Measurements from ENCODE around the gene TMBIM6. TPM values are rescaled to one million over a fixed set of nuclear protein-coding genes. Genes with fewer than 3 reads are reported as not detected.

Gene TMBIM6
- total and polyA plus RNA-seq, 8 donors, result 79.6 to 606 (median 221) TPM

DNA sequence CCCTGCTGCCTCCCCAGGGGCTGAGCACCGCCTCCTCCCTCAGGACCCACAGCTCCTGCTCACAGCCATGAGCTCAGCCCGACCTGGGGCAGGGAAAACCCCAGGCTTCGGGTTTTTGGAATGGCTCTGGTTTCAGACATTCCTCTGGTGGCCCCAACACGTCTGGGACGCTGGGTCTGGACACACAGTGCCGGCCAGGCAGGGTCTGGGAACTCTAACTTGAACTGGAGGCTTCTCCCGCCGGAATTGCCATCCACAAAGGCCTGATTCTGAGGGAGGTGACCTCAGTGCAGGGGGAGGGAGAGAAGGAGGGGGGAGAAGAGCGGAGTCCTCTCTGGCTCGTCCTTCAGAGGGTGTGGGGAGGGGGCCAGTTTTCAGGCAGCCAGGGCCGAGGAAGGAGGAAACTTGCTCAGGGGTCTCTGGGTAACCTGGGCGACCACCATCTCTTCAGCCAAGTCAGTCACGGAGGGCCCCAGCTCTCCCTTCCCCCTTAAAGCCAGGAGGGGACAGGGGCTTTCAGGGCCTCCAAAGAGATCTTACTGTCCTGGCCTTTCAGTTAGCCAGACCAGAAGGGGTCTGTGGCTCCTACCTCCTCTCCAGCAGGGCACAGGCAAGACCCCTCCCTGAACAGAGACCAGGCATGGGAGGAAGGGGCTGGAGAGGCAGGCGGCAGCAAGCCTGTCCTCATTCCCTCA lies 67.5 kb downstream of the TMBIM6 start:
- no peaks in the 10 kb centered on the region for H3K27me3 ChIP-seq
- H3K36me3 ChIP-seq, result peaks cover 10 to 31% (median 27%) of the 10 kb centered on the region in 4 donors
- TF ChIP-seq EP300 (IDR thresholded peaks at IDR 0.05) (no peak), POLR2A (IDR thresholded peaks at IDR 0.05) (no peak), POLR2AphosphoS5 (IDR thresholded peaks at IDR 0.05) (no peak)
- TF ChIP-seq, protein P1, sequence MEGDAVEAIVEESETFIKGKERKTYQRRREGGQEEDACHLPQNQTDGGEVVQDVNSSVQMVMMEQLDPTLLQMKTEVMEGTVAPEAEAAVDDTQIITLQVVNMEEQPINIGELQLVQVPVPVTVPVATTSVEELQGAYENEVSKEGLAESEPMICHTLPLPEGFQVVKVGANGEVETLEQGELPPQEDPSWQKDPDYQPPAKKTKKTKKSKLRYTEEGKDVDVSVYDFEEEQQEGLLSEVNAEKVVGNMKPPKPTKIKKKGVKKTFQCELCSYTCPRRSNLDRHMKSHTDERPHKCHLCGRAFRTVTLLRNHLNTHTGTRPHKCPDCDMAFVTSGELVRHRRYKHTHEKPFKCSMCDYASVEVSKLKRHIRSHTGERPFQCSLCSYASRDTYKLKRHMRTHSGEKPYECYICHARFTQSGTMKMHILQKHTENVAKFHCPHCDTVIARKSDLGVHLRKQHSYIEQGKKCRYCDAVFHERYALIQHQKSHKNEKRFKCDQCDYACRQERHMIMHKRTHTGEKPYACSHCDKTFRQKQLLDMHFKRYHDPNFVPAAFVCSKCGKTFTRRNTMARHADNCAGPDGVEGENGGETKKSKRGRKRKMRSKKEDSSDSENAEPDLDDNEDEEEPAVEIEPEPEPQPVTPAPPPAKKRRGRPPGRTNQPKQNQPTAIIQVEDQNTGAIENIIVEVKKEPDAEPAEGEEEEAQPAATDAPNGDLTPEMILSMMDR (IDR thresholded peaks at IDR 0.05), result no peak
- 60 to 80% (median 73%) methylated on average over 11 to 14 of the region's 14 CpGs for WGBS, 5 donors
- no peaks in the 10 kb centered on the region for H3K9me3 ChIP-seq
- peaks cover 8 to 35% (median 21%) of the 10 kb centered on the region in 4 donors for H3K4me1 ChIP-seq
- intact Hi-C loops (cut with DNase I; ENCODE audit: low total_unique reads), result no loop called here
- H3K4me3 ChIP-seq, result no peak overlapping the region
- H3K27ac ChIP-seq, result peak overlapping the region; percentile 43 to 81 (median 63)
- peak in 1 of 2 donors; percentile 70 for DNase-seq

DNA sequence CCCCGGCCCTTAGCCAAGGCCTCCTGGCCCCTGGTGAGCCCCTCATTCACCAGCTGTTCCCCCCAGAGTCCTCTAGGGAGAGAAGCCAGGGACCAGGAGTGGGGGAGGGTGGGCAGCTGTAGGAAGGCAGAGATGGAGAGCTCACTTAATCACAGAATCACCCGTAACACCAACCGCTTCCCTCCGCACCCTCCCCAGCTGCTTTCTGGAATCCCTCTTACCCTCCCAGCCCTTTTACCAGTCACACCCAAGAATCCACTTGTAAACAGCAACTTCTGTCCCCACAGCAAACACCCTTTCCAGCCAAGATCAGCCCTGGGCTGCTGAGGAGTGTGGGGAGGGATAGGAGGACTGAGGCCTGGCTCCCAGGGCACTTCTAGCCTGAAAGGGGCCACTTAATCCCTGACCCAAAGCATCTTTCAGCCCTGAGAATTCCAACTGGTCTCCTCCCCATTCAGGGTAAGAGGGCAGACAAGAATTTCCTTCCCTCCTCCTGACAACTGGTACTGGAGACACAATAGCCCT lies 68.1 kb downstream of the TMBIM6 start:
- H3K27me3 ChIP-seq, result no peaks in the 10 kb centered on the region
- 45 to 78% (median 58%) methylated on average over 4 of the region's 4 CpGs for WGBS, 5 donors
- intact Hi-C loops (cut with DNase I; ENCODE audit: low total_unique reads), result no loop called here

DNA sequence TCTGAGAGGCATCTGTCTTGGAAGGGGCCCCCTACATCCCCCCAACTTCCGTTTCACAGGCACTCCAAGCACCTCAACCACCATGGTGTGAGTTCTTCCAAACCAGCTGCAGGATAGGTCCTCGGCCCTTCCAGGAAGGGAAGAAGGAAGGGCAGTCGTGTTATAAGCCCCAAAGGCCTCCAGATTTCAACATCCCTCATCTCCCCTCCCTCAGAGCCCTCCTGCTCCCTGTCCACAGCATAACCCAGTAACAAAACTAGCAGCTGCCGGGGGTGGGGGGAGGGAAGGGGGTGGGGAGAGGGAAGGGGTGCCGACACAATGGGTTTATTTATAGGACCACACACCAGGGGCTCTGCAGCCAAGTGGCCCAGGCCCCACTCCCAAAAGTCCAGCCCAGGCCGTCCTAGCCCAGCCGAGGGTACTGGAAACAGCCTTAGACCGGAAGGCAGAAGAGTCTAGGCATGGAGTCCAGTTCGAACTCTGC lies 68.6 kb downstream of the TMBIM6 start:
- DNase-seq, result peak in 1 of 2 donors; percentile 47
- H3K27ac ChIP-seq, result peak overlapping the region in 4 of 5 donors; percentile 61 to 81 (median 70)
- peaks cover 8 to 35% (median 21%) of the 10 kb centered on the region in 4 donors for H3K4me1 ChIP-seq
- intact Hi-C loops (cut with DNase I; ENCODE audit: low total_unique reads), result no loop called here
- H3K4me3 ChIP-seq, result no peak overlapping the region
- peaks cover 10 to 20% (median 16%) of the 10 kb centered on the region in 4 donors for H3K36me3 ChIP-seq
- WGBS, 5 donors, result 53 to 63% (median 57%) methylated on average over 8 to 9 of the region's 9 CpGs
- H3K27me3 ChIP-seq, result no peaks in the 10 kb centered on the region
- no peak for TF ChIP-seq EP300 (IDR thresholded peaks at IDR 0.05)
- no peak for TF ChIP-seq POLR2A (IDR thresholded peaks at IDR 0.05)
- TF ChIP-seq, protein P1 (IDR thresholded peaks at IDR 0.05), result no peak
- TF ChIP-seq POLR2AphosphoS5 (IDR thresholded peaks at IDR 0.05), result no peak
- H3K9me3 ChIP-seq, result no peaks in the 10 kb centered on the region

More for the DNA sequence above, 68.1 kb downstream of the TMBIM6 start:
- no peak for TF ChIP-seq POLR2AphosphoS5 (IDR thresholded peaks at IDR 0.05)
- no peak for TF ChIP-seq EP300 (IDR thresholded peaks at IDR 0.05)
- no peaks in the 10 kb centered on the region for H3K9me3 ChIP-seq
- peaks cover 8 to 35% (median 21%) of the 10 kb centered on the region in 4 donors for H3K4me1 ChIP-seq
- peak overlapping the region; percentile 43 to 81 (median 63) for H3K27ac ChIP-seq
- peak in 1 of 2 donors; percentile 69 for DNase-seq
- no peak overlapping the region for H3K4me3 ChIP-seq
- peaks cover 10 to 25% (median 21%) of the 10 kb centered on the region in 4 donors for H3K36me3 ChIP-seq

DNA sequence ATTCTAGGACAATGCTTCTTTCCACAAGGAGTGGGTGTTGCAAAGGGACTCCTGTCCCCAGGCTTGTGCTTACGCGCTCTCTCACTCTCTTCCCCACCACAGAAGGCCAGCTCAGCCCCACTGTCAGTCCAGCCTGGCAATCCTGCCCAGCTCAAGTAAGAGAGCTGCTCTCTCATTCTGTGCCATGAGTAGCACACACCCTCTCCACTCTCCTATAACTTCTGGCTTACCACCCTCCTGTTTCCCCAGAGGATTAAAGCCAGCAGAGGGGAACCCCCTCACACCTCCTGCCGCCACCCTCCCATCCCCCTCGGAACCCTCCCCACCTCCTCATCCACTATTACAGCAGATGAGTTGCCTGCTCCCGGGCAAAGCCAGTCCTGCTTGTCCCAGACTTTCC lies 69.8 kb downstream of the TMBIM6 start:
- H3K4me1 ChIP-seq, result peaks cover 8 to 35% (median 23%) of the 10 kb centered on the region in 4 donors
- no peak for TF ChIP-seq POLR2AphosphoS5 (IDR thresholded peaks at IDR 0.05)
- no peak for TF ChIP-seq EP300 (IDR thresholded peaks at IDR 0.05)
- TF ChIP-seq, protein P1 (IDR thresholded peaks at IDR 0.05), result no peak
- H3K4me3 ChIP-seq, result no peak overlapping the region
- H3K36me3 ChIP-seq, result peaks cover 3 to 17% (median 5%) of the 10 kb centered on the region in 4 donors
- no peaks in the 10 kb centered on the region for H3K9me3 ChIP-seq
- WGBS, 5 donors, result 84 to 90% (median 87%) methylated on average over 5 of the region's 5 CpGs
- DNase-seq, result no peak
- no peak overlapping the region for H3K27ac ChIP-seq
- intact Hi-C loops (cut with DNase I; ENCODE audit: low total_unique reads), result no loop called here
- H3K27me3 ChIP-seq, result no peaks in the 10 kb centered on the region

Measured in stomach (tissue), 9 donors.